Measurements from ENCODE around the gene FAM229A.

The FAM229A gene

GRCh38 chr1:32330558-32331151, 31.6 kb downstream of the FAM229A start:
- no peak overlapping the region for H3K4me3 Mint-ChIP-seq
- peaks cover 58% of the 10 kb centered on the region for H3K36me3 Mint-ChIP-seq (ENCODE audit: insufficient read depth)
- H3K4me1 Mint-ChIP-seq: peaks cover 29% of the 10 kb centered on the region
- DNase-seq (ENCODE audit: low spot score in 2 of 2) (no peak), ATAC-seq (replicated peaks; ENCODE audit: extremely low read depth, poor library complexity, severe bottlenecking) (no peak)
- H3K27ac Mint-ChIP-seq (ENCODE audit: low read depth): no peak overlapping the region
- H3K9me3 Mint-ChIP-seq: no peaks in the 10 kb centered on the region
- H3K27me3 Mint-ChIP-seq: no peaks in the 10 kb centered on the region

GRCh38 chr1:32329931-32330466, 32.3 kb downstream of the FAM229A start:
- no peak overlapping the region for H3K4me3 Mint-ChIP-seq
- H3K27me3 Mint-ChIP-seq: no peaks in the 10 kb centered on the region
- ATAC-seq (replicated peaks; ENCODE audit: extremely low read depth, poor library complexity, severe bottlenecking) (no peak), DNase-seq (ENCODE audit: low spot score in 2 of 2) (no peak)
- H3K36me3 Mint-ChIP-seq (ENCODE audit: insufficient read depth): peaks cover 64% of the 10 kb centered on the region
- H3K9me3 Mint-ChIP-seq: no peaks in the 10 kb centered on the region
- H3K27ac Mint-ChIP-seq (ENCODE audit: low read depth): no peak overlapping the region
- peaks cover 26% of the 10 kb centered on the region for H3K4me1 Mint-ChIP-seq

GRCh38 chr1:32327204-32327603, 35.1 kb downstream of the FAM229A start:
- no peak overlapping the region for H3K4me3 Mint-ChIP-seq
- H3K36me3 Mint-ChIP-seq (ENCODE audit: insufficient read depth): peaks cover 60% of the 10 kb centered on the region
- DNase-seq (ENCODE audit: low spot score in 2 of 2): no peak
- peaks cover 18% of the 10 kb centered on the region for H3K4me1 Mint-ChIP-seq
- H3K27ac Mint-ChIP-seq (ENCODE audit: low read depth): peak overlapping the region; percentile 33
- no peaks in the 10 kb centered on the region for H3K9me3 Mint-ChIP-seq
- ATAC-seq (replicated peaks; ENCODE audit: extremely low read depth, poor library complexity, severe bottlenecking): no peak
- H3K27me3 Mint-ChIP-seq: no peaks in the 10 kb centered on the region

- DNase-seq (ENCODE audit: low spot score in 2 of 2) (peak in 1 of 2 donors; percentile 29), ATAC-seq (replicated peaks; ENCODE audit: extremely low read depth, poor library complexity, severe bottlenecking) (peak; percentile 80)
- H3K27me3 Mint-ChIP-seq: no peaks in the 10 kb centered on the region
- no peaks in the 10 kb centered on the region for H3K9me3 Mint-ChIP-seq
- H3K4me3 Mint-ChIP-seq: peak overlapping the region; percentile 33
- H3K27ac Mint-ChIP-seq (ENCODE audit: low read depth): peak overlapping the region; percentile 72
- H3K36me3 Mint-ChIP-seq (ENCODE audit: insufficient read depth): peaks cover 36% of the 10 kb centered on the region
- peaks cover 29% of the 10 kb centered on the region for H3K4me1 Mint-ChIP-seq
These were observed 40.5 kb downstream of the FAM229A start for GRCh38 chr1:32321712-32322291.

GRCh38 chr1:32318127-32318869, 44.0 kb downstream of the FAM229A start:
- H3K27me3 Mint-ChIP-seq: no peaks in the 10 kb centered on the region
- H3K9me3 Mint-ChIP-seq: no peaks in the 10 kb centered on the region
- peaks cover 46% of the 10 kb centered on the region for H3K4me1 Mint-ChIP-seq
- H3K4me3 Mint-ChIP-seq: no peak overlapping the region
- DNase-seq (ENCODE audit: low spot score in 2 of 2): no peak
- H3K36me3 Mint-ChIP-seq (ENCODE audit: insufficient read depth): peaks cover 25% of the 10 kb centered on the region
- no peak overlapping the region for H3K27ac Mint-ChIP-seq (ENCODE audit: low read depth)
- no peak for ATAC-seq (replicated peaks; ENCODE audit: extremely low read depth, poor library complexity, severe bottlenecking)

GRCh38 chr1:32316903-32317277, 45.4 kb downstream of the FAM229A start:
- ATAC-seq (replicated peaks; ENCODE audit: extremely low read depth, poor library complexity, severe bottlenecking) (no peak), DNase-seq (ENCODE audit: low spot score in 2 of 2) (no peak)
- no peaks in the 10 kb centered on the region for H3K27me3 Mint-ChIP-seq
- H3K4me1 Mint-ChIP-seq: peaks cover 35% of the 10 kb centered on the region
- H3K27ac Mint-ChIP-seq (ENCODE audit: low read depth): no peak overlapping the region
- no peaks in the 10 kb centered on the region for H3K9me3 Mint-ChIP-seq
- no peak overlapping the region for H3K4me3 Mint-ChIP-seq
- H3K36me3 Mint-ChIP-seq (ENCODE audit: insufficient read depth): peaks cover 22% of the 10 kb centered on the region

- Mint-ChIP-seq H3K36me3 (ENCODE audit: insufficient read depth) (peaks cover 19% of the 10 kb centered on the region), H3K9me3 (no peaks in the 10 kb centered on the region), H3K4me3 (no peak overlapping the region), H3K27me3 (no peaks in the 10 kb centered on the region), H3K4me1 (peaks cover 63% of the 10 kb centered on the region), H3K27ac (ENCODE audit: low read depth) (peak overlapping the region; percentile 93)
- DNase-seq (ENCODE audit: low spot score in 2 of 2) (no peak), ATAC-seq (replicated peaks; ENCODE audit: extremely low read depth, poor library complexity, severe bottlenecking) (no peak)
These were observed 50.4 kb downstream of the FAM229A start for GRCh38 chr1:32311709-32312393.

Data from central memory CD8-positive, alpha-beta T cell (primary cell).